HG03571 (cell line): ENCODE data around the gene NEU2.

Experiments used
- ATAC-seq: cut with Tn5 transposase; IDR thresholded peaks from one replicate; pipeline ENCODE4 v1.9.1; 2021; ENCODE audit not compliant: unreplicated experiment

The NEU2 gene

DNA sequence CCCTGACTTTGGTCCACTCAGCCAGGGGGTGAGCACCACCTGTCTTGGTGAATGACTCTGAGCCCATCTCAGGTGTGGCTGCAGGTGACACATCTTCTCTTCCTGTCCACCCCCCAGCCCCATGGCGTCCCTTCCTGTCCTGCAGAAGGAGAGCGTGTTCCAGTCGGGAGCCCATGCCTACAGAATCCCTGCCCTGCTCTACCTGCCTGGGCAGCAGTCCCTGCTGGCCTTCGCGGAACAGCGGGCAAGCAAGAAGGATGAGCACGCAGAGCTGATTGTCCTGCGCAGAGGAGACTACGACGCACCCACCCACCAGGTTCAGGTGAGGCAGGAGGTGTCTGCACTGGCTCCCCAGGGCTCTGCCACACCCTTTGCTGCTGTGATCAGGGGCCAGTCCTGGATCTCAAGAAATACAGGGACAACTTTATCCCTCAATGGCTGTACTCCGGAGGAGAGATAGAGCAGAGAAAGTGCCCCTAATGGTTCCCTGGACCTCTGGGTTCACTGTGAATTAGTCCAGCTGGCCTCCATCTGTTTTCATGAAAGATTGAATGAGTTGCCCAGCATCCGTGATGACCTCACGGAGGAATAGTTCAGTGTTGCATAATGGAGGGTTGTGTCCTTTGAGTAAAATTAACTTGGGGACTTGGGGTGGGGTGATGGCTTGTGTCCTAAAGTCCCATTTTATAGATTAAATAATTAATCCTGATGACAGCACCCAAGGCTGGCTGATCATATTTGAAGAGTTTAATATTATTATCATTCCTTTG lies at the start of gene NEU2:
TSS of gene NEU2 (plus strand) at position 122 of the 770 bp plus-strand sequence. CDS start at position 122, 0 bp downstream.
- ATAC-seq: no peak

GRCh38 chr2:232982926-232983668 lies 49.4 kb upstream of the NEU2 start:
- ATAC-seq: no peak

- no peak for ATAC-seq
Observed at GRCh38 chr2:232983669-232984140, 48.8 kb upstream of the NEU2 start.

DNA sequence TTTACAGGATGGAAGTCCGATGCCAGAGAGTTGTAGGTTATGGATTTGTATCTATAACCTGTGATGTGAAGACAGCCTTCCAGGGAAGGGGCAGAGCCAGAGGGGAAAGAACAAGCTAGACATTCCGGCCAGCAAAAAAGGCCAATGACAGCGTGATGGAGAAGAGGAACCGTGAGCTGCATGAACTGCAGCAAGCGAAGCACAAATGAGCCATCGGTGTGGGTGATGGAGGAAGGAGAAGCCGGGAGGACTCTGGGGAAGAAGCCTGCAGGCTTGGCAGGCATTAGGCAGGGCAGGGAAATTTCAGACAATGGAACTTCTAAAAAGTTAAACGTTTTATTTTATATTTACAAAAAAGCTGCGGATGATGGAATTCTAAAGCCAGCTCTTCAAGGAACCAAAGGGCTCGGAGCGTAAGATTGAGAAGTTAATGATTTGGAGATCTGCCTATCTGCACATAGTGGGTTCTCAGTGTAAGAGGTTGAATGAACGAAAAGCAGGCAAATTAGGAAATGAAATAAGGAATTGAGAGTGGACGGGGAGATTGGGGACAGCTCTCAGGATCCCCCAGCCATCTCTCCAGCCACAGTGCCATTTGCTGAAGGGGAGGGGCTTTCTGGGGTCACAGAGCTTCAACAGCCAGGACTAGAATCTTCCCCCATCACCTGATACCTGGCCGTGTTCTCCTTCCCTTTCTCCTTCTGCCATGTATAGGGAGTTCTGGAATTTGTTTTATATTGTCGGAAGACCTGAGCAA lies 47.8 kb upstream of the NEU2 start:
- no peak for ATAC-seq

DNA sequence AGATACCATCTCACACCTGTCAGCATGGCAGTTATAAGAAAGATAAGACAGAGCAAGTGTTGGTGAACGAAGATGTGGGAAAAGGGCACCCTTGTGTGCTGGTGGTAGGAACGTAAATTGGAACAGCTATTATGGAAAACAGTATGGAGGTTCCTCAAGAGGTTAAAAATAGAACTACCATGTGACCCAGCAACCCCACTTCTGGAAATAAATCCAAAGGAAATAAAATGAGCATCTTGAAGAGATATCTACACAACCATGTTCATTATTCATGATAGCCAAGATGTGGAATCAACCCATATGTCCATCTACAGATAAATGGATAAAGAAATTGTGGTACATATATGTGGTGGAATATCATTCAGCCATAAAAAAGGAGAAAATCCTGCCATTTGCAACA lies 46.3 kb upstream of the NEU2 start:
- ATAC-seq: no peak

DNA sequence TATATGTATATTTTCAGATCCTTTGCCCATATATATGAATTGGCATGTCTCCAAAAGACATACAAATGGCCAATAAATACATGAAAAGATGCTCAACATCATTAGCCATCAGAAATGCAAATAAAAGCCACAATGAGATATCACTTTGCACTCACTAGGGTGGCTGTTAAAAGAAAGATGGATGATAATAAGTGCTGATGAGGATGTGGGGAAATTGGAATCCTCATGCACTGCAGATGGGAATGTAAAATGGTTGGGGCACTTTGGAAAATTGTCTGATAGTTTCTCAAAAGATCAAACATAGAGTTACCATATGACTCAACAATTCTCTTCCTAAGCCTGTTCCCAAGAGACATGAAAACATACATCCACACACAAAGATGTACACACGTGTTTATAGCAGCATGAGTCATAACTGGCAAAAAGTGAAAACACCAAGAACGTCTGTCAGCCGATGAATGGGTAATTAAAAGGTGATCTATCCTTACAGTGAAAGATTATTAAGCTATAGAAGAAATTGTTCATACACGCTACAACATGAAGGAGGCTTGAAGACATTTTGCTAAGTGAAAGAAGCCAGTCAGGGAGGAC lies 39.1 kb upstream of the NEU2 start:
- no peak for ATAC-seq

DNA sequence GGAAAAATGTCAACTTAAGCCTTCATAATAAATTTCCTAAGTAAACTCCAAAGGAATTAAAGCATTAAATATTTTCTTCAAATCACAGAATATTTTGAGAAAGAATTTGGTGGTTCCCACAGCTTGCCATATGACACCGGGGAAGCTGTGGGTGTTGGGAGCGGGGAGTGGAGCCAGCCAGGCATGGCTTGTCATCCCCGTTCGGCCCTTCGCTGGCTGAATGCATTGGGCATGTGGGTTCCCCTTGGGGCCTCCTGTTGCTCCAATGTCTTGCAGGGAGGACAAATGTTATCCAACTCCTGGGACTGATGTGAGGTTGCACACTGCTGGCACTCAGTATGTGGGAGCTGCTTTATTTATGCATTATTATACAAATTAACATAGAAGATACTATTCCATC lies 38.0 kb upstream of the NEU2 start:
- ATAC-seq: no peak

DNA sequence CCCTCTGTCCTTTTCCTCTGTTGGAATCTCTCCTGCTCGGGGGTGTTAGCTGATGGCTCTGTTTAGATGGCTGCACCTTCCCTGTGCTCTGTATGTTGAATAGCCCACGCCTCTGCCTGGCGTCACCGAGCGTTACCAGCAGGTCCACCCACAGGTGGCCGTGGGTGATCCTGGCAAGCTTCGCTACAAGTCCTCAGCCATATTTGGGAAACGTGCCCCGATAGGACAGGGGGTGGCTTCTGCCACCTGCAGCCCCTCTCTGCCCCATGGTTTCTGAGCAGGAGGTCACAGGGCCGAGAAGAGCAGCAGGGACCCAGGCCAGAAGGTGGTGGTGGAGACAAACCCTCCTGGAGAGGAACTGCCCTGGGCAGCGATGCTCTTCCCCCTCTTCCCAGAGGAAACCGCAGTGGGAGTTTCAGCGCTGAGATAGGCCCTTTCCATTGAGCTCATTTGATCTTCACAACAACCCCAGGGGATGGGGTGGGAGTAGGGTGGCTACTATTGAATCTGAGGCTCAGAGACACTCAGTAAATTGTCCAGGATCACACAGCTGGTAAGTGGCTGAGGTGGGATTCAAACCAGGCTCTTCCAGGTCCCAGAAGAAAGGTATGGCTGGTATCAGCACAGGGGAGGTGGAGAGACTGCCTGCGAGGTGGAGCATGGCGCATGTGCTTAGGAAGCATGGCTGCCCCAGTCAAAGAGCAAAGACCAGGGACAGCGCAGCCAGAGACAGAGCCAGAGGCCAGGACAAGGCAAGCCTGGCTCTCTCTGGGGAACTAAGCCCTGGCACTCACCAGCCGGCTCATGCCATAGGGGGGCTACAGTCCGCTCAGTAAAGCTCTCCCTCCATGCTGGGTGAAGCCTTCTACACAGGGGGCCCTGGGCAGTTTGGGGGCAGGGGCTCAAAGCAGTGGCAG lies 34.5 kb upstream of the NEU2 start:
- no peak for ATAC-seq

GRCh38 chr2:232998666-232998985 lies 33.8 kb upstream of the NEU2 start:
- no peak for ATAC-seq

DNA sequence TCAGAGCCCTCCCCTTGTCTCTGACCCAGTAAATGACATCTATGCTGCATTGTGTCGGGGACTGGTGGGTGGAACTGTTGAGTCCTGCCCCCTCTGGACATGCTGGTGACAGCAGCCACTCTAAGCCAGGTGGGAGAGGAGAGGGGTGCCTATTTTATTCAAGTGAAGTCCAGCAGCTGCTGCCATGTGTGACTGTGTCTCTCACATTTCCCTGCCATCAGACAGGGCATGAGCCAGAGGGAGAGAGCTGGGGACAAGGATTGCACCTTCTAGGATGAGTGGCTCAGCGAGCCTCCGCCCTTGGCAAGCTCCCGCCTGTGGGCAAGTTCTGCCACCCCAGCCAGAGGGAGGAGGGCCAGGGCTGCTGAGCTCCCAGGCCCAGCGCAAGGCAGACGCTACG lies 33.1 kb upstream of the NEU2 start:
- ATAC-seq: no peak

DNA sequence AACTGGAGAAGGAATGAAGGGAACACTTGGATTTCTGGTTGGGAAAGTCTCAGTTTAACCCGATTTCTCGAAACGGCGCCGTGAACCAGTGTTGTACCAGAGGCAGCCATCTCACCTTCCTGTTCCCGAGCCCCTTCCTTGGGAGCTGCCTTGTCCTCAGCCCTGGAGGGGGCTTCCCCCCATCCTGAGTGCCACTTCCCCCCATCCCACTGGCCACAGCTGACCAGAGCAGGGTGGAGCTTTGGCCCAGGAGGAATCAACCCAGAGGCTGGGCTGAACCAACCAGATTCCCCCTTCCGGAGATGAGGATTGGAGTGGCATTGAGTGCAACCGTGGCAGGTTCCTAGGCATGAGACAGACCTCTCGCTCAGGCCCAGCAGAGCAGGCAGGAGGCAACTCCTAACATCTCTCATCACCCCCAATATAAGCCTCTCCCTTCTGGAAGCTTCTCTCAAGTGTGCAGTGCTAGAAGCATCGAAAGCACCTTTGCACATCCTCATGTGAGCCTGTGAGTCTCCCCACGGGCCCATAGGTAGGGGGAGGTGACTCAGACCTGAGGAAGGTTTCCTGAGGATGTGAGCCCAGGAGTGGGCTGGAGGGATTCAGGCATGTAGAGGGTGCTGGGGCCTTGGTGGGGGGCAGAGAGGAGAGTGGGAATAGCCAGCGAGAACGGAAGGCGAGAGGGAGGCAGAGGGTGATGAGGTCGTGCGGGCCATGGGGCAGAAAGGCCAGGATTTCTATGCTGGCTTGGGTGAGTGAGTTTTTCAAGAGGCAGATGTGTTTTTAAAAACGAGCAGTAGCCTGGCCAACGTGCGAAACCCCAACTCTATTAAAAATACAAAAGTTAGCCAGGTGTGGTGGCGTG lies 31.4 kb upstream of the NEU2 start:
- ATAC-seq: no peak

- no peak for ATAC-seq
Observed at GRCh38 chr2:233002829-233003657, 29.4 kb upstream of the NEU2 start.

DNA sequence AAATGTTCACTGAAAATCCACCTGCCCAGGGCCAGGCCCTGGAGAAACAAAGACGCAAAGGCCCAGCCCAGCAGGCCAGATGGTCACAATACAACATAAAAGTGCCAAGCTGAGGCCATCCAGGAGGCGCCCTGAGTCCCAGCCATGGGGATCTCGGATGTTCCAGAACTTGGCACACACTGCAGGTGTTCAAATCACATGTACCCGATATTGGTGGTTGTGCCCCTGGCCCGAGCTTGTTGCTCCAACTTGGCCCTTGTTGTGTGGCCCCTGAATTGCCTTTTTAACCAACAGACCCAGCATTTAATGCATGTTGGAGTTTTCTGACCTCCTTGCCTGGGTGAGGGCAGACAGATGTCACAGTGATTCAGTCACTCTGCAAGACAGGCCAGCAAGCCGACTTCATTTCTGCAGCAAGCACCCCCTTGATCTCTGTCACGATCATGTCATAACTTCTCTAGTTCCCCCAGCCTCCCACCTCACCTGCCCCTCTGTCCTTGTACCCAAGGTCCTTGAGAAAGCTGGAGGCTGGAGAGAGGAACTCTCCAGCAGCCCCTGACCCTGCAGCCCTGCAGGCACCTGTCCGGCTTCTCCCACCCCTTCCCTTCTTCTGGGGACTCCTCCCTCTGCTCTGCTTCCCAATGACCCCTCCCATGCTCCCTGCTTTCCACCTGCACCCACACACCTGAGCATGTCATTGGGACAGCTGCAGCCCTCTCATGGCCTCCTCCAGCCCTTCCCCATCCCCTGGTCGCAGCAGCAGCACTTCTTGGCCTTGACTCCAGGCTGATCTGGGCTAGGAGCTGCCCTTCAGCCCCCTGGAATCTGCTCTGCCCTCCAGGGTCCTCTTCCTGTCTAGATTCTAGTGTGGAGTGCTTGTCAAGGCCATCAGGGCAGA lies 28.6 kb upstream of the NEU2 start:
- no peak for ATAC-seq

GRCh38 chr2:233005096-233005495 lies 27.4 kb upstream of the NEU2 start:
- no peak for ATAC-seq

DNA sequence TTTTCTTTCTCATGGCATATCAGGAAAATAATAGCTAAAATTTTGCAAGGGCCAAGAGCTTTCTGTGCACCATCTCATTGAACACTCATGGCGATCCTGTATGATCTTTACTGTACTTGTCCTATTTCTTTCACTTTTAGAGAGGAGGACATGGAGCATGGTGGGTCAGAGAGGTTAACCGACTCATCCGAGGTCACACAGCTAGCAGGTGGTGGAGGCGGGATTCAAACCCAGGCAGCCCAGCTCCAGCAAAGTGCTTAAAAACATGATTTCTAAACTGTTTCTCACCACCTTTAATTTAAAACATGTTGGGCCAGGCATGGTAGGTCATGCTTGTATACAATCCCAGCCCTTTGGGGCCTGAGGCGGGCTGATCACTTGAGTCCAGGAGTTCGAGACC lies 25.8 kb upstream of the NEU2 start:
- ATAC-seq: no peak

DNA sequence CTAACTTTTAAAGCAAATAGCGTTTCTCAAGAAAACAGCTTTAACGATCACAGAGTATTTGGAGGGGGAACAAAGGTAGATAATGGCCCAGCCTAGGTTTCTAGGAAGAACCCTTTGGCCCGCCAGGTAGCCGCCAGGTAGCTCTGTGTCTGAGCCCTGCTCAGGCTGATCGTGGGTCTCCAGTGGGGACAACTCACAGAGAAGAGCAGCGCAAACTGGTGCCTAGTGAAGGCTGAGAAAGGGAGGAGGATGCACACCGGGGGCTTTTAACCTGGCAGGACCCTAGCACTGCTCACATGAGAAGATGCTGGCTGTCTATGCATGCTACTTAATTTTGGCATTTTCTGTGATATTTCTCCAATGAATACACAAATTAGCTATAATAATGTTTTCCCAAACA lies 25.2 kb upstream of the NEU2 start:
- ATAC-seq: no peak

- ATAC-seq: no peak
Observed at GRCh38 chr2:233007739-233008138, 24.7 kb upstream of the NEU2 start.

GRCh38 chr2:233009661-233010060 lies 22.8 kb upstream of the NEU2 start:
- ATAC-seq: no peak
